Non-pigmented ciliary epithelial cell (primary cell): ENCODE data around the gene ZNF516.

Source experiments
- DNase-seq: peaks from one replicate; pipeline ENCODE4 v3.0.0-alpha.2; 2010; ENCODE audit warnings: low read depth

The ZNF516 gene

DNA sequence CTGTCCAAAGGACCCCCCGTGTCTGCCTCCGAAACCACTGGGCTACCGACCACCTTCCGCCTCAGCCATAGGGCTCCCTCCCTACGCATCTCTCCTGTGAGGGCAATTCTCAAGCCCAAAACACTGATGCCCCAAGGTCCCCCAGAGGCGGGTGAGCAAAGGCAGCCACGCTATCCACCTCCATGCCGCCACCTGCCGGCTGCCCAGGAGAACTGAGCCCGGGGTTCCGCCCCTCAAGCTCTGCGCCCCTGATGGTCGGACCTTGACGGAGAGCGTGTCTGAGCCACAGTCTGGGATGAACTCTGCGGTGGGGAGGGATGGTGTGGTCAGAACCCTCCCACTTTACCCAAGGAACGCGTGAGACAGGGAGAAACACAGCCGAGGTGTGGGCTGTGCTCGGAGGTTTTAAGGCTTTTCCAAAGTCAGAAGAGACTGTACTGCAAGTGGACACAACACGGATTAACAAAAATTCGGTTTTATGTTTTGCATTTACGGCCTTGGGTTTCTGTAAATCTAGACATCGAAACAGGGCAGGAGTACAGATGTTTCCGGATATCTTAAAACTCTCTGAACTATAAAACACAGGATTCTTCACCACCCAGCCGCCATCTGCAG is 114.1 kb downstream of the ZNF516 start:
- DNase-seq = no peak

DNA sequence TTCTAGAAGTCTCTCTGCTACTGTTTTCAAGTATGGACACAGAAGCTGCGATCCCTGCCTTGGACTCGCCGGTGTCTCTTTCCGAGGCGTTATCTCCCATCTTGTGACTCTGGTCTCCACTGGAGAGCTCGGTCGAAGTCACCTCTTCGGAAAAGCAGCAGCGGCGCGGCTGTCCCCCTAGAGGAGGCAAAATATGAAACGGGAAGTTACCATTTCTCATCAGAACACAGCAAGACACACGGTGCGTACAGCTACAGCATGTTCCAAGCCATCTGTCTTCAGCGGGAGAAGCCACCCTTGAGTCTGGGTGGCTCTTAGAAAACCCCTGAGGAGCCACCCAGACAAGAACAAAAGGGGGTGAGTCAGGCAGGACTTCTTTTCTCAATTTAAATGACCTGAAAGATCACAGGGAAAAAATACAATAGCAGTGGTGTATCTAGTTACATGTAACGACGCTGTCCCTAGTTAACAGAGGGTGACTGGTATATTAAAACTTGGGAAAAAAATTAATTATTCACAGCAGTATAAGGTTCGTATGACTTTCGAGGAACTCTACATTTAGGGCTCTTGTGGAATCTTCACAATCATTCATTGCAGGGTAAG is 114.8 kb downstream of the ZNF516 start:
- no peak for DNase-seq

DNA sequence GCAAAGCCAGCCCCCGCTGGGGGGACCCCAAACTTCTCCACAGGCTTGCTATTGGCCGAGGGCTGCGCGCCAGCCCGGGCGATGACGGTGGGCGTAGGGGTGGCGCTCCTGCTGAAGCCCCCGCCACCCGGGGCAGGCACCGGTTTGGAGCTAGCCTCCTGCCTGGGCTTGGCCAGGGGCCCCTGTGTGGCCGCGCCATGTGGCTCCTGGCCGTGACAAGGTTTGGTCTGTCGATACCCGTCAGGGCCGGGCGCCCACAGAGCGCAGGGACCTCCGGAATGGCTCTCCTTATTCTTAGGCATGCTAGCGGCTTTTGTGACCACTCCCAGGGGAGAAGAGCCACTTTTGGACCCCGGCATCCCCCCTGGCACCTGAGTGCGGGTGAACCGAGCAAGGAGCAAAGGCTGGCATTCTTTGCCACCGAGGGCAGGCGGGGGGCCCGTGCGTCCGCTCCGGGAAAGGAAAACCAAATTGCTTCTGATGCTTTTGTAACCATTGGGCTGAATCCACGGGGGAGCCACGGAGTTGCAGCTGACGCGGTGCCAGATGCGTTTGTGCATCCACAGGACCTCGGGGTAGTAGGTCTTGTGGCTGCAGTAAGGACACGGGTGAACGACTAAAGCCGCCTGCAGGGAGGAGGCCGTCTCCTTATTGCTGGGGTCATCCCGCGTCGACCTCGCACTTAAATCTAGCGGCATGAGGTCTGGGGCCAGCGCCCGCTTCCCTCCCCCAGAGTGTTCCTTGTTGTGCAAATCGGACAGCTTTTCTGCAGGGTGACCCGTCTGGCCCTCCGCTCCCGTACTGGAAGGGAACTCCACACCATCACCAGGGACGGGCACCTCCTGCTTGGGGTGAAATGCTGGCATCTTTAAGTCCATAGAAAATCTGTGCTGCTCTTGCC is 115.6 kb downstream of the ZNF516 start:
- no peak for DNase-seq

DNA sequence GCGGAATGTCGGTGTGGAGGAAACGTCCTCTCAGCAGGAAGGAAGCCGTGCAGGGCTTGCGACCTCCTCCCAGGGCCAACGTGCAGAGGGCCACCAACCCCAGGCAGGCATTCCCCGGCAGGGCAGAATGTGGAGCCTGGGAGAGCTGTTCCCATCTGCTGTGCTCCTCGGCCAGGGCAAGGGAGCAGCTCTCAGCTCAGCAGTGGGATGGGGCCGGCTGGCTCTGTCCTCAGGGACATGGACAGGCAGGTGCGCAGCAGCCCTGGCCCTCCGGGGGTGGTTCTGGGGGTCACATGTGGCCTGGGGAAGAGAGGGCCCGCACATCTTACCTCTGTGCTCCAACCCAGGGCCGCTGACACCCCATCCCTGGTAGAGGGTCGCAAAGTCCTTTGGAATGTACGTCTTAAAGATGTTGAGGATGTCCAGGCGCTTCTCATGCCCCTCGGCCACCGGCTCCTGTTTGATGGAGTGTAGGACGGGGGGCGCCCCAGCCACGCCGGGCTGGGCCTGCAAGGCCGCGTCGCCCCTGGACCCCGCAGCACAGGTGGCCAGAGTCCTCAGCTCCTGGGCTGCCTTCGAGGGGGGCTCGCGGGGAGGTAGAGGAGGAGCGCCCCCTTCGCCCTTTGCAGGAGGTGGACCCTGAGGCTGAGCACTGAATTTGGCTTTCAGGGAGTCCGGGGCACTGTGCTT is 116.4 kb downstream of the ZNF516 start:
- no peak for DNase-seq

DNA sequence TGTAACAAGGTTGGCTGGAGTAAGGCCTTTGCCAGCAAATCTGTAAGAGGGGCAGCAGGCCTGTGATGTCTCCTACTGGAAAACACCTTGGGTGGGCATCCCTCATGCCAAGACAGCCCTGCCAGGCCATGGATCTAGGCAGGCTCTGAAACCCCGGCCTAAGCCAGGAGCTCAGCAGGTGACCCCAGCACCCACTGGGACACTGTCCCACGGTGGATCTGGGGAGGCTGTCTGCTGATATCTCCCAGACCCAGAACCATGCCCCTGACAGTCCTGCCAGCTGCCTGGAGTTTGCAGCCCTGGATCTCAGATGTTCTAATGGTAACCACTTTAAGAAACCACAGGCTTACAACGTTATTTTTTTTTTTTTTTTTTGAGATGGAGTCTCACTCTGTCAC is 117.7 kb downstream of the ZNF516 start:
- no peak for DNase-seq

DNA sequence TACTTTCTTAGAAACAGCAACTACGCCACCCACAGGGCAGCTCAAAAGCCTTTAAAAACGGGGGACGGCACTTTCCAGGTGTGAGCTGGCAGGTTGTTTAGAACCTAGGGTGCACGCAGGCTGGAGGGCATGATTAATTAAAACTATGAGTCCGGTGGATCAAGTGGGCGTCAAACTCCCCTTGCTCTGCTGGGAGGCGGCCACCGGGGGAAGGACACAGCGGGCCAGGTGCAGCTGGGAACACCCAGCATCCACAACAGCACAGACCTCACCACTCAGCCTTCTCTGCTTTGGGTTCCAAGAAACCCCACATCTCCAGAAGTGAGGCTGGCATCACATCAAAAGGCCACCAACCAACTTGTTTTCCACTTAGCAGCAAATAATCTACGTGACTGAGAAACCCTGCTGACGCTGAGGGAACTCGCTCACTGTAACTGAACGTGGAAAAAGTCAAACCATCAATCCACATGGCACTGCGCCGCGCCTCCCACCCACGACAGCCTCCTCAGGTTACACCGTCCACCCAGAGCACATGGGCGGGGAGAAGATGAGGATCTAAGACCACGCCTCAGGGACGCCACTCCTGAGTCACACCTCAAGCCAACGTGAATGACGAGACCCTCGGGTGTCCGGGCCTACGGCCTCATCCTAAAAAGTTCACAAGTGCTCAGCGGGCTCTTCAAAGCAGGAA is 118.2 kb downstream of the ZNF516 start:
- DNase-seq = no peak

DNA sequence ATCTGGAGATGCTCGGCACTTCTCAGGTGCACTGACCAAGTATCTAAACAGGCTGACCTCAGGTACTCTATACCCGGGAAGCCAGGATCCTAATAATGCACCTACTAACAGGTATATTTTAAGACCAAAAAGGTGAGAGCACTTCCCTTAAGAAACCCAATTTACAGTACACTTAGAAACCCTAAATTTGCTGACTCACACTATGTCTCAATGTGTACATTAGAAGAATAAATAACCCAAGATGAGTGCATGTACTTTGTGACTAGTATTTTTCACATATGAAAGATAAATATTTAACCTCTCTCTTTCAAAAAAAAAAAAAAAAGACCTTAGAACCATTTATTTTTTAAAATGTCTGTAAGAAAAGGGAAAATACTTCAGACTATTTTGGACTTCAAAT is 118.8 kb downstream of the ZNF516 start:
- no peak for DNase-seq

DNA sequence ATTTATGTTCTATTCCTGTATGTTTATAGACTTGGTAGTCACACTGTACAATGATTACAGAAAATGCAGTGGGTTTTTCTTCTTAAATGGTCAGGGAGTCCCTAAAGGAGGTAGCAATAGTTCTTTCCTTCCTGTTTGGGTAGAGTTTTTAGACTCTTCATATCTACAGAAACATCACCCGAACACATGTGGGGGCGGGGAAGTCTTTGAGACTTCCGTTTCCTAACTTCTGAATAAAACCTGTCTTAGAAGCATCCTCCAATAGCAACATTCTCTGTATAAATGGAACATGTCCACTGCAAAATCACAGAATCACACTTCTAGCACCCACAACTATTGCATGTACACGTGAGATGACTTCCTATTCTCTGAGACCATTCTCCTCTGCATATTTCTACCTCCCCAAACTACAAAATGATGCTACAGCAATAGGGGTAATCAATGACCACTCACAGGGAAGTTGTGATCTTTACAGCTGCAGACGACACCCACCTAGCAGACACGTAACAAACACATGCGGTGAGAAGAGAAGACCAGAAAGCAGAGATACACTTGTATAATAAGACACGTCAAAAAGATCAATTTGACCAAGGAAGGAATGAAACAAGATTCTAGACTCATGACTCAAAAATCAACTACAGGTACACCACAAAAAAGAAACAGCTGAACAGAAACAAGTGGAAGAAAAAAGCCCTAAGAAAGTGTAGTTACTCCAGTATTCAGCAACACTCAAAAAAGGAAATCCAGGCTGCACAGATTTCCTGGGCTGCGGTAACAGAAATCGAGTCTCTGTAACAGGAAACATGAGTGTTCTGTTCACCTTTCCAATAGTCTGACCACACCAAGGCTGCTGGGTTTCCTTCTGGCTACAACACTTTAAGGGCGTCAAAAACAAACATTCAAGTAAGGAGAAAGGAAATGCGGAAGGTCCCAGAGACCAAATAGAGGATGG is 120.4 kb downstream of the ZNF516 start:
- no peak for DNase-seq

DNA sequence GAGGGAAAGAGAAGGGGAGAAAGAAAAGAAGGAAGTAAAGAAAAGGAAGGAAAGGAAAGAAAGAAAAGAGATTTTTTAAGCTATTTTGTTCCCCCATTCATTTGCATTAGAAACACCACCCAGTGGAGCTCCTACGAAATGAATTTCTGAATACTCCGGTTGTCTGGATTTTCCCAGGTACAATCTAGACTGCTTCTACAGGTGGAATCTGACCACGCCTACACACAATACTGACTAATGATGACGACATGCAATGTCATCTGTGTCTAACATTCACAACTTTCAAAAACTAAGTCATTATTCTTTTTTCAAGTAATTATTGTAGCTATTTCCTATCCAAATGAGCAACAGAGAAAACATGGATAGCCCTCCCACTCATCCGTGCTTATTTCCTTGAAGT is 121.7 kb downstream of the ZNF516 start:
- no peak for DNase-seq

DNA sequence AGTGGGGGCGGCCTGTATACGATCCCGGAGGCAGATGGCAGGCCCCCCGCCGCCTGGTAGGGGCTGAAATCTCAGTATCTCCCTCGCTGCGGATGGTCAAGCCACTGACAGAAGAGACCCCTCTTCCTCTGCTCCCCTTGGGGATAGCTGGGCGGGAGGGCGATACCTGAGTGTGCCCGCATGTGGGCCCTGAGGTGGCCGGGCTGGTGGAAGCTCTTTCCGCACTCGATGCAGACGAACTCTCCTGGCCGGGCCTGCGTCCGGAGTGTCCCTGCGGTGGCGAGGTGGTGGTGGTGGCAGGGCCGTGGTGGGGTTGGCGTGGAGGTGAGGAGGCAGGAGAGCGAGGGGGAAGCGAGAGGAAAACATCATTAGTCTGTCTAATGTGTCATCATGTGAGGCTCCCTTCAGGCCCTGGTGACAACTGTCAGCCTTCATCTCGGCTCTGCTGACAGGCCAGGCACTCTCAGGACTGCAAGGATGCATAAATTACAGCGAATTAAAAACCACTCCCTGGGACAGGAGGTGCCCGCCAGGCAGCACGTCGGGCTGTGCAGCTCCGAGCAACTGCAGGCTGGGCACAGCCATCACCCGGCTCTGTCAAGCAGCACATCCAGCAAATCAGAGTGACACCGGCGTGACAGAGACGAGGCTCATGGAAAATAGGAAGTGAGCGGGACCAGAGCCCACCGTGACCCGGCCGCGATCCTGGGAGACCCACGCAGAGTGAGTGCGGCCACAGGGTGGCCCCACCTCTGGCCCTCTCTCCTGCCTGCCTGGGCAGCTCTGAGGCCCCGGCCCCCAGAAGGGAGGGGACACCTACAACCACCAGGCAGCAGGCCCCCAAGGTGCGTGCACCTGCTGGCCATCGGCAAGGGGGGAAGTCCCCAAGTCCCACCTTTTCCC is 123.5 kb downstream of the ZNF516 start:
- DNase-seq = no peak

DNA sequence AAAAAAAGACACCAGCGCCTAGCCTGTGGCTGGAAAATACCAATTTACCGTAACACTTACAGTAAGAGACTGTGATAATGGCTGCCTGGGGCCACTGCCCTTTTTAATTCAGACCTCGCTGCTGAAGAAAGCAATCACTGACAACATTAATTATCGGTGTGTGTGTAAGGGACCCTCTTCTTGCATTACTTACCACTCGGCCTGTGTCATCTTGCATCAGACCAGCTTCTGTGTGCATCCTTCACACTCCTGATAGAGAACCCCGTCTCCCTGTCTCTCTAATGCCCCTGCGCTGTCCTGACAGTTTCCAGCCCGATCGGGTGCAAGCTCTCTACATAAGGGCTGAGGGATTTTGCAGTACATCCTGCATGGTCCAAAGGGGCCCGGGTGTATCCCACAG is 124.4 kb downstream of the ZNF516 start:
- no peak for DNase-seq

DNA sequence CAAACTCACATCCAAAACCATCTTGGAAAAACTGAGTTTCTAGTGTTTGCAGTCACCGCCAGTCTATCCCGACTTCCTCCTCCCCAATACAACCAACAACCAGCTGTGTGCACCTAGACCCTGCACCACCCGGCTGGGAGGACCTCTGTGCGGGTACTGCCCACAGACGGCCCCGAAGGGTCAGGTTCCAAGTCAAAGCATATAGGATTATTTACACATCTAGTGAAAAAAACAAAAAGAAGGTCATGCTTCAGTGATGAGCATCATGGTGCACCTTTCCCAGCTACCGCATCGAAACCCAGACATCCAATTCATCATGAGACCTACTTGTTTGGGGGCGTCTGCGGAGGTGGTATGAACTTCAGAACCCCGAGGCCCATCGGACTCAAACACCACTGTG is 124.8 kb downstream of the ZNF516 start:
- DNase-seq = no peak

DNA sequence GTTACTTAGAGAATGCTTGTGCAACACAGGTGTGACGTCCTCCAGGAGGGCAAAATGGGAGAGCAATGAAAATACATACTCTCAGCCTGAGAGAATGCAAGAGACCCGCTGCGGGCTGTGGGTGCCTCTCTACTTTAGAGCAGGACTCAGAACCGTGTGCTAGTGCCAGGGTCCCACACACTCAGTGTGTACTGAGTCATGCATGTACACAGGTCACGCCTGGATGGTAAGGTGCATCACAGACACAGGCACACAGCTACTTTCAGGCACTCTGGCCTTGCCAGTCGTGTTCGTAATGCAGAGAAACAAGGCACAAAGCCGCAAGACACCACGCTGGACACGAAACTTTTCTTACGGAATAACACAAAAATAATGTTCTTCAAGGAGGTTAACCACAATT is 125.3 kb downstream of the ZNF516 start:
- DNase-seq = no peak

DNA sequence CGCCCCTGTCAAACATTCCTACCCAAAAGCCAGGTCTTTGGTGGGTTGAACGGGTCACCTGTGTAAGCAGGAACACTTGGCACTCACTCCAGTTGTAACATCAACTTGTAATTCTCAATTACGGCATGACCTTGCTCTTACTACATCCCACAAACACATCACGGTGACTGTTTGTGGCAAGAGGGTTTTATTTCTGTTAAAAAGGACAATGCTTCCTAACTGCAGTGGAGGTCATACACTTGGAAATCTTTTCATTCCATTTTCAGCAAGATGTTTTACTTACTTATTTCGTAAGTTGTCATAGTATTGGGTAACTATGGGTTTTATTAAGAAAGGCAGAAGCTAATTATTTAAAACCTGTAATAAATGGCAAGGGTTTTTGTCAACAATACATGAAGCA is 126.1 kb downstream of the ZNF516 start:
- no peak for DNase-seq

DNA sequence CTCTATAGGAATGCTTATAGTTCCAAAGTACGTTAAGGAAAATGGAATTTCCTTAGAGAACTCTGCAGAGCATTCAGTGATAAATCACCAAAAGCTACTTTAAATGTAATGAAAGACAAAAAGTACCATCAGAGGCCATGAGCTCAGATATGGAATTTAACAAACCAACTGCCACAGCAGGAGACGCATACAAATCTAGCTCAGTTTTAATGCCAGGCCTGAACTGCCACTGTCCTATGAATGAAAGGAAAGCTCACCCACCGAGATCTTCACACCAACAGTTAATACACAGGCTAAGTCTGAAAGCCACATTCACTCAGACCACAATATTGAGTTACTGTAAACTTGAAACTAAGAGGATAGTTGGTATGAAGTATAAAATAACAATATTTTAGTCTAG is 126.8 kb downstream of the ZNF516 start:
- no peak for DNase-seq

DNA sequence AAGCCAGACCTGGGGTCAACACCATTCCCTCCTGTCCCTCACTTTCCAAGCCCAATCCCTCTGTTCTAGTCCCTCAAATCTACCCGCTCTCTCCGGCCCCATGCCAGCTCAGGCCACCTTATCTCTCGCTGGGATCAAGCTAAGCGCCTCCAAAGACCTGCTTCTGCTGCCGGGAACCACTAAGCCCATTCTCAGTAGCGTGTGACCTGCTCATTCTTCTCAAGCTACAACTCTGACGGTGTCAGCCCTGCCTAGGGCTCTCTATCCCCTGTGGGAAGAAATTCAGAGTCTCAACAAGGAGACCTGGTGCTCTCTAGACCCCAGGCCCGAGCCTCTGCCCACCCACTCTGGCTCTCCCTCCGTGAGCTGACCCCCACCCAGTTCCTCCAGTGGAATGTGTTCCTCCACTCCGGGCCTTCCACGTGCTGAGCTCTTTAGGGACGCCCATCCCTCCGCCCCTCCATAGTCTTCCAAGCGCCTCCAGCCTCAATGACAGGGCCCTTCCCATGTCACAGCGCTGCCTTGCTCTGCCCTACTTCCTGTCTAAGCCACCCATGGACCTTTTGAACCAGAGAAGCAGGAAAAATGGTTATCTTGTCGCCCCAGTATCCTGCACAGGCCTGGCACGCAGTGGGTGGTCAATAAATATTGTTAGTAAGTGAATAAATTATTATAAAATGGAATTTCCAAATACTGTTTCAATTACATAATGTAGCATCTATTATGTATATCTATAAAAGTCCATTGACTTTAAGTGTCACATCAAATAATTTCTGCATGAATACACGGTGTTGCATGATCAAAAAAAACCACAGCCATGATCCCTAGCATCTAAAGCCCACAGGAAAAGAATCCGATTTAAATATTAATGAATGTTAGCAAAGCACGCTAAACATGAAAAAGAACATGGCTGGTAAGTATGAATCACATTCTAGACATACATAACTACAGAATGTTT is 127.6 kb downstream of the ZNF516 start:
- DNase-seq = no peak

DNA sequence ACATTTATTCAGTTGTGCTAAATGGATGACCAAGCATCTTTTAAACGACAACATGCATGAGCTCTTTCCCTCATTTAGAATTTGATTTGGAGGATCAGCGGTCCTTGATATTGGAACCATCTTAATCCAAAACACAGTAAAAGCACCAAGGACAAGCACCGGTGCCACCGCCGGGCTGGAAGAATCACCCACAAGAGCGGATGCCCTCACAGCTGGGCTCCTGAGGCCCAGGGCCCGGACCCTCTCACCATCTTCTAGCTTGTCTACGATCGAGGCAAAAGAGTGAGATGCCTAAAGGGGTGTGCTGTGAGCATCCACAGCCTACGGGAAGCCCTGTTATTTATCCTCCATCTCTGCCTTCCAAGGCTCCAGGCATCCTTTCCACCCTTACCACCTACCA is 129.5 kb downstream of the ZNF516 start:
- no peak for DNase-seq
